HL-60 (cell line): ENCODE measurements around the gene TIMP3.

ENCODE experiments used
- DNase-seq, 2 experiments: peaks; one replicate each; pipeline ENCODE4 v3.0.0-alpha.2; 2010 to 2020; ENCODE audit warnings: low read depth in 1 of 2, low spot score in 1 of 2
- H3K27ac ChIP-seq: fragments of 250-450 bp; sonication (Bioruptor Pico); replicated peaks from 2 replicates; pipeline ENCODE4 v1.5.1; 2020; ENCODE audit warnings: mild to moderate bottlenecking, moderate library complexity
- H3K27me3 ChIP-seq: fragments of 250-450 bp; sonication (Bioruptor Pico); 2 replicates; pipeline ENCODE4 v1.5.1; 2021; ENCODE audit warnings: mild to moderate bottlenecking, moderate library complexity; ENCODE audit not compliant: insufficient read depth, poor library complexity, severe bottlenecking
- H3K4me3 ChIP-seq: replicated peaks from 2 replicates; pipeline ENCODE4 v1.5.1; 2011; ENCODE audit warnings: mild to moderate bottlenecking, control low read depth, low read length; ENCODE audit not compliant: insufficient read depth
- CTCF ChIP-seq: IDR thresholded peaks from one replicate; pipeline ENCODE4 v1.5.1; 2011; ENCODE audit warnings: low read length, control low read depth, inconsistent platforms; ENCODE audit not compliant: insufficient read depth
- GABPA ChIP-seq: IDR thresholded peaks from 2 replicates; pipeline ENCODE4 v1.6.1; 2012; ENCODE audit warnings: low read depth
- POLR2AphosphoS5 ChIP-seq: IDR thresholded peaks from 2 replicates; pipeline ENCODE4 v1.6.1; 2012; ENCODE audit warnings: low read depth
- REST ChIP-seq: IDR thresholded peaks from 2 replicates; pipeline ENCODE4 v1.6.1; 2012; ENCODE audit warnings: low read depth; ENCODE audit not compliant: insufficient replicate concordance
- SPI1 ChIP-seq: IDR thresholded peaks from 2 replicates; pipeline ENCODE4 v1.6.1; 2012; ENCODE audit warnings: low read depth, mild to moderate bottlenecking, borderline replicate concordance

Gene TIMP3

GRCh38 chr22:32822179-32822877, 20.8 kb downstream of the TIMP3 start:
- no peak for DNase-seq
- Histone ChIP-seq H3K27ac (no peak overlapping the region), H3K4me3 (no peak overlapping the region), H3K27me3 (no peaks in the 10 kb centered on the region)
- 0 out of 2 replicates have a peak, but pooled peaks have one; percentile 32 for TF ChIP-seq SPI1
- no peak for TF ChIP-seq GABPA

- Histone ChIP-seq H3K27me3 (no peaks in the 10 kb centered on the region), H3K4me3 (no peak overlapping the region), H3K27ac (no peak overlapping the region)
- DNase-seq = peak; percentile 8 to 27
- TF ChIP-seq CTCF (peak; percentile 47), SPI1 (no peak), POLR2AphosphoS5 (no peak), GABPA (no peak), REST (no peak)
These were observed 21.7 kb downstream of the TIMP3 start for GRCh38 chr22:32823024-32823730.

- H3K4me3 ChIP-seq = no peak overlapping the region
- no peaks in the 10 kb centered on the region for H3K27me3 ChIP-seq
- H3K27ac ChIP-seq = no peak overlapping the region
- TF ChIP-seq REST = no peak
- DNase-seq = no peak
These were observed 23.2 kb downstream of the TIMP3 start for GRCh38 chr22:32824531-32825312.

GRCh38 chr22:32826537-32826936, 25.0 kb downstream of the TIMP3 start:
- DNase-seq = no peak

More at GRCh38 chr22:32826537-32826936, 25.0 kb downstream of the TIMP3 start:
- no peaks in the 10 kb centered on the region for H3K27me3 ChIP-seq
- TF ChIP-seq POLR2AphosphoS5 = no peak
- TF ChIP-seq REST = no peak
- TF ChIP-seq GABPA = no peak
- TF ChIP-seq SPI1 = no peak
- no peak for TF ChIP-seq CTCF
- H3K27ac ChIP-seq = no peak overlapping the region
- H3K4me3 ChIP-seq = no peak overlapping the region
